Heart left ventricle (tissue), 13 donors: ENCODE measurements around the gene IL6R.

ENCODE experiments used
- POLR2A ChIP-seq, 2 donors: fragments of 450-650 bp; IDR thresholded peaks; one replicate each; pipeline ENCODE4 v1.6.1; 2017; ENCODE audit warnings: antibody characterized with exemption in 2 of 2, mild to moderate bottlenecking in 2 of 2, moderate library complexity in 2 of 2
- TF ChIP-seq, protein P1 (sequence below), 12 donors: fragments of 200-600 bp; sonication (generic) in 4 of 12; IDR thresholded peaks; one replicate each; pipeline versions ENCODE4 v1.5.0 to v1.8.0; 2018 to 2022; ENCODE audit warnings: antibody characterized with exemption in 12 of 12, mild to moderate bottlenecking in 5 of 12
- donor health status: ischemic (EF 13 %, LVEDD 7.1; RV severe dilation, severe dysfunction).
- donor health status: DM: no; HTN: yes; CAD: no.
- donor health status: DM: no; HTN: no; CAD: no.
- donor health status: ischemic (EF 25% LVEDD 6.9; RV normal size, moderate dysfunction).
- donor health status: ischemic (EF 25% LVEDD 5.7; RV mildly dilated, moderate dysfunction).
- donor health status: ischemic (EF 35%, LVEDD 5.7; RV mildly dilated, moderate dysfunction).
- donor health status: nonischemic (EF 11% LVEDD 7.7; RV severe dilation, severe dysfunction).
- donor health status: DM: yes; HTN: yes; CAD: no.
- donor health status: PGD.
- donor health status: ischemic (EF 29% LVEDD 5.4; RV normal size, mild dysfunction).
- donor health status: nonischemic (EF 23%, LVEDD 6.1; RV moderate dilation, normal function).

DNA sequence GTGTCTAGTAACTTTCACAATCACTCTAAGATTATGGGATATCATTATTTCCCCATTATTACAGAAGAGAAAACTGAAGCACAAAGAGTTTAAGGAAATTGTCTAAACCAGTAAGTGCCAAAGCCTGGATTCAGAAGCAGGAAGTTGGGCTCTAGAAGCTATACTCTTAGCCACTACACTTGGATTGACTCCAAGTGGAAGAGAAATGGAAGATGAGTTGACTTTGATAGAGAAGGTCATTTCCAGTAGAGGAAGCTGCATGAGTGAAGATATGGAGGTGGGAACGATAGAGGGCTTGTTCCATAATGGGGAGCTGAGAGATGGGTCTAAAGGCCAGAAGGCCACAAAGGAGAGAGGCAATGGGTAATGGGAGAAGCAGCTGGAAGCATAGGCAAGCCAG lies 85.2 kb downstream of the IL6R start:
- no peak for TF ChIP-seq POLR2A (IDR thresholded peaks at IDR 0.05)
- TF ChIP-seq, protein P1, sequence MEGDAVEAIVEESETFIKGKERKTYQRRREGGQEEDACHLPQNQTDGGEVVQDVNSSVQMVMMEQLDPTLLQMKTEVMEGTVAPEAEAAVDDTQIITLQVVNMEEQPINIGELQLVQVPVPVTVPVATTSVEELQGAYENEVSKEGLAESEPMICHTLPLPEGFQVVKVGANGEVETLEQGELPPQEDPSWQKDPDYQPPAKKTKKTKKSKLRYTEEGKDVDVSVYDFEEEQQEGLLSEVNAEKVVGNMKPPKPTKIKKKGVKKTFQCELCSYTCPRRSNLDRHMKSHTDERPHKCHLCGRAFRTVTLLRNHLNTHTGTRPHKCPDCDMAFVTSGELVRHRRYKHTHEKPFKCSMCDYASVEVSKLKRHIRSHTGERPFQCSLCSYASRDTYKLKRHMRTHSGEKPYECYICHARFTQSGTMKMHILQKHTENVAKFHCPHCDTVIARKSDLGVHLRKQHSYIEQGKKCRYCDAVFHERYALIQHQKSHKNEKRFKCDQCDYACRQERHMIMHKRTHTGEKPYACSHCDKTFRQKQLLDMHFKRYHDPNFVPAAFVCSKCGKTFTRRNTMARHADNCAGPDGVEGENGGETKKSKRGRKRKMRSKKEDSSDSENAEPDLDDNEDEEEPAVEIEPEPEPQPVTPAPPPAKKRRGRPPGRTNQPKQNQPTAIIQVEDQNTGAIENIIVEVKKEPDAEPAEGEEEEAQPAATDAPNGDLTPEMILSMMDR (IDR thresholded peaks at IDR 0.05) = no peak
